HUES64 (cell line): ENCODE measurements around the gene HDHD3.

ENCODE experiments used
- H3K27ac ChIP-seq: 2 replicates; pipeline ENCODE4 v1.7.0; 2013; ENCODE audit warnings: low read depth, low read length, inconsistent platforms
- H3K27me3 ChIP-seq: 2 replicates; pipeline ENCODE4 v1.6.1; 2013; ENCODE audit warnings: mild to moderate bottlenecking, low read length; ENCODE audit not compliant: insufficient read depth
- H3K36me3 ChIP-seq: 2 replicates; pipeline ENCODE4 v1.6.1; 2013; ENCODE audit warnings: mild to moderate bottlenecking, low read length; ENCODE audit not compliant: insufficient read depth
- H3K4me1 ChIP-seq: 2 replicates; pipeline ENCODE4 v1.6.1; 2013; ENCODE audit warnings: mild to moderate bottlenecking, low read length, moderate library complexity; ENCODE audit not compliant: insufficient read depth
- H3K4me3 ChIP-seq: 2 replicates; pipeline ENCODE4 v1.5.1; 2013; ENCODE audit warnings: mild to moderate bottlenecking, low read length, moderate library complexity
- H3K9ac ChIP-seq: 2 replicates; pipeline ENCODE4 v1.6.1; 2013; ENCODE audit warnings: mild to moderate bottlenecking, low read depth, low read length
- H3K9me3 ChIP-seq: 2 replicates; pipeline ENCODE4 v1.6.1; 2013; ENCODE audit warnings: low read depth, low read length; ENCODE audit not compliant: insufficient read depth
- WGBS: fragments of 150-250, 120-280 bp; methylation state at CpG from one replicate; pipeline ENCODE4 v1.1.7; 2013; ENCODE audit warnings: missing lambda C conversion rate; 5-methylcytosine and 5-hydroxymethylcytosine counted together

Gene HDHD3

GRCh38 chr9:113345671-113346070 lies 31.1 kb downstream of the HDHD3 start:
- Histone ChIP-seq H3K27ac (no peak overlapping the region), H3K9me3 (no peaks in the 10 kb centered on the region), H3K36me3 (no peaks in the 10 kb centered on the region), H3K9ac (no peak overlapping the region), H3K4me3 (no peak overlapping the region), H3K4me1 (peaks cover 10% of the 10 kb centered on the region), H3K27me3 (peaks cover 43% of the 10 kb centered on the region)
- WGBS: no CpG with 5 or more reads among the region's 1 CpG

- Histone ChIP-seq H3K27ac (no peak overlapping the region), H3K36me3 (no peaks in the 10 kb centered on the region), H3K4me3 (no peak overlapping the region), H3K9me3 (no peaks in the 10 kb centered on the region), H3K9ac (no peak overlapping the region), H3K27me3 (peaks cover 38% of the 10 kb centered on the region), H3K4me1 (peaks cover 5% of the 10 kb centered on the region)
- 80% methylated on average over 1 of the region's 2 CpGs for WGBS
Measured at GRCh38 chr9:113345190-113345589, 31.6 kb downstream of the HDHD3 start.

- 100% methylated on average over 1 of the region's 1 CpG for WGBS
- no peak overlapping the region for H3K4me3 ChIP-seq
Measured at GRCh38 chr9:113343732-113344231, 33.0 kb downstream of the HDHD3 start.

GRCh38 chr9:113341712-113342410 lies 34.9 kb downstream of the HDHD3 start:
- H3K27me3 ChIP-seq: peaks cover 10% of the 10 kb centered on the region
- no peaks in the 10 kb centered on the region for H3K9me3 ChIP-seq
- no peak overlapping the region for H3K4me3 ChIP-seq
- 79% methylated on average over 9 of the region's 9 CpGs for WGBS
- H3K9ac ChIP-seq: no peak overlapping the region
- H3K4me1 ChIP-seq: no peaks in the 10 kb centered on the region
- no peaks in the 10 kb centered on the region for H3K36me3 ChIP-seq
- no peak overlapping the region for H3K27ac ChIP-seq

More at GRCh38 chr9:113343732-113344231, 33.0 kb downstream of the HDHD3 start:
- 0 out of 2 replicates have a peak, but pooled peaks cover under 1% of the 10 kb centered on the region for H3K4me1 ChIP-seq
- H3K9me3 ChIP-seq: no peaks in the 10 kb centered on the region
- no peaks in the 10 kb centered on the region for H3K36me3 ChIP-seq
- peaks cover 24% of the 10 kb centered on the region for H3K27me3 ChIP-seq
- no peak overlapping the region for H3K9ac ChIP-seq
- no peak overlapping the region for H3K27ac ChIP-seq

GRCh38 chr9:113340011-113340699 lies 36.6 kb downstream of the HDHD3 start, which contains the start of gene WDR31:
Gene WDR31 (minus strand): TSS chr9:113340275. CDS start chr9:113332022, 8,253 bp downstream.
- Histone ChIP-seq H3K4me3 (peak within 1 kb of the TSS; percentile 74), H3K4me1 (no peaks in the 10 kb centered on the region), H3K9me3 (no peaks in the 10 kb centered on the region), H3K27ac (no peak within 1 kb of the TSS; the same call in 1 of the 2 replicates), H3K27me3 (peaks cover 10% of the 10 kb centered on the region), H3K36me3 (no peaks in the 10 kb centered on the region), H3K9ac (peak within 1 kb of the TSS; percentile 67)
- 1% methylated on average over 46 of the region's 46 CpGs for WGBS

- no peak overlapping the region for H3K4me3 ChIP-seq
- H3K9ac ChIP-seq: no peak overlapping the region
- 91% methylated on average over 2 of the region's 2 CpGs for WGBS
- no peaks in the 10 kb centered on the region for H3K36me3 ChIP-seq
- no peaks in the 10 kb centered on the region for H3K4me1 ChIP-seq
- H3K9me3 ChIP-seq: no peaks in the 10 kb centered on the region
- H3K27me3 ChIP-seq: peaks cover 10% of the 10 kb centered on the region
- no peak overlapping the region for H3K27ac ChIP-seq
Measured at GRCh38 chr9:113337714-113338113, 39.1 kb downstream of the HDHD3 start.

- no peaks in the 10 kb centered on the region for H3K4me1 ChIP-seq
- WGBS: 90% methylated on average over 4 of the region's 4 CpGs
Measured at GRCh38 chr9:113331780-113332179, 45.0 kb downstream of the HDHD3 start.

GRCh38 chr9:113328045-113328782 lies 48.6 kb downstream of the HDHD3 start:
- 93% methylated on average over 3 of the region's 3 CpGs for WGBS
- Histone ChIP-seq H3K4me1 (no peaks in the 10 kb centered on the region), H3K4me3 (no peak overlapping the region), H3K27ac (no peak overlapping the region), H3K9me3 (no peaks in the 10 kb centered on the region), H3K27me3 (no peaks in the 10 kb centered on the region), H3K9ac (no peak overlapping the region), H3K36me3 (no peaks in the 10 kb centered on the region)

More at GRCh38 chr9:113331780-113332179, 45.0 kb downstream of the HDHD3 start:
- no peaks in the 10 kb centered on the region for H3K36me3 ChIP-seq
- H3K27ac ChIP-seq: no peak overlapping the region
- H3K9me3 ChIP-seq: no peaks in the 10 kb centered on the region
- H3K9ac ChIP-seq: no peak overlapping the region
- no peak overlapping the region for H3K4me3 ChIP-seq
- no peaks in the 10 kb centered on the region for H3K27me3 ChIP-seq

- WGBS: 90% methylated on average over 4 of the region's 4 CpGs
- H3K9ac ChIP-seq: no peak overlapping the region
- H3K27me3 ChIP-seq: no peaks in the 10 kb centered on the region
- H3K36me3 ChIP-seq: no peaks in the 10 kb centered on the region
- H3K4me3 ChIP-seq: no peak overlapping the region
- H3K27ac ChIP-seq: no peak overlapping the region
- H3K4me1 ChIP-seq: no peaks in the 10 kb centered on the region
- no peaks in the 10 kb centered on the region for H3K9me3 ChIP-seq
Measured at GRCh38 chr9:113326230-113326629, 50.6 kb downstream of the HDHD3 start.
